CD4-positive, alpha-beta T cell treated with Interleukin-12 subunit alpha and Interleukin-12 subunit beta, for 1 hour (primary cell): ENCODE measurements around the gene IL6R.
"Not testable (repeated sequence)": the region's sequence is repeated elsewhere in the genome, so short reads cannot be mapped to it uniquely, and the experiment has no call there.

Source experiments
- DNase-seq: peaks from one replicate; pipeline ENCODE4 v3.0.0-alpha.2; 2020

The IL6R gene

DNA sequence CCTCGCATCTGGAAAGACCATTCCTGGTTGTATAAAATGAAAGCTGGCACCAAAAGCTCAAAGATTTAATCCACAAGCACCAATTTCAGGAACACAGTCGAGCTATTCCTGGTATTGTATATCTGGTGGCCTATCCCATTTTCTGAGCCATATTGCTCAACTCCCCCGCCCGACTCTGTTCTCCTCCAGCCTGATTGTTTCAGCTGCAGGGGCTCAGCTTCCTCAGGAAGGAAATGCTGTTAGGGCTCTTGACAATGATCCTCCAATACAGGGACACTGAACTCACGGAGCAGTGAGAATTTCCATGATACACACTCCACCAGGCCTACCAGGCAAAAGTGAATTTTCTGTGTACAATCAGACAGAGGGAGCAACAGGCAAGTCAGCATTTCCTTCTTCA lies 80.0 kb downstream of the IL6R start:
- no peak for DNase-seq

DNA sequence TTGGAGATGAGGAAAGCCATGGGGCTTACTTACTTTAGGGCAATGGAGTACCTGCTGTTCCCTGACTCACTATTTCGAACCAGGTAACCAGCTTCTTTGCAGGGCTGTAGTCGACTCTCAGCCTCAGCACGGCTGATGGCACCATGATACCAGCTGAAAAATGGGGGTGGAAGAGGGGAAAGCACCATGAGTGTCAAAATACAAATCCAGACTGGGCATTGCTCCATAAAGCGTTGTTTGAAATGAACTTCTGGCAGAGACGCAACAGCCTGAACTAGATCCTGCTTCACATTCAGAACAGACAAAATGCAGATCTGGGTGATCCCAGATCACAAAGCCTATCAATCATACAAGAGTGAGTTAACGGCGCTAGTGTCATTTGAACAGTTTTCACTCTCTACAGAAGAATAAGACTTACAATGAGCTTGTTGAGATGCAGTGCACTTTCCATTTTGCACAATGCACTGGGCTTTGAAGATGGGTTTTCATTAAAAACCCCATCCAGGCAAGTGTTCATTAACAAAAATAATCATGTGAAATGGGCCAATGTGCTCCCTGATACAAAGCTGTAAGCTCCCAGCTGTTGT lies 80.9 kb downstream of the IL6R start:
- DNase-seq = no peak

DNA sequence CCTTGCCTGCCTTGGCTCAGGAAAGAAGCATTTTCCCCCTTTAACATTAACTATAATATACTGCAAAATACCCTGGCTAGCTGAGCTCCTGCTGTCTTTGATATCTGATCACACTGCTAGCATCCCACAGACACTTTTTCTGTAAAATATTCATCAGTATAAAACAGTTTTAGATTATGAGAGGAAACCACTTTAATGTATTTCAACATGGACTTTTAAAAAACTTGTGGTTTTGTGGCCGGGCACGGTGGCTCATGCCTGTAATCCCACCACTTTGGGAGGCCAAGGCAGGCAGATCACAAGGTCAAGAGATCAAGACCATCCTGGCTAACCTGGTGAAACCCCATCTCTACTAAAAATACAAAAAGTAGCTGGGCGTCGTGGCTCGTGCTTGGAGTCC lies 81.6 kb downstream of the IL6R start:
- not testable (repeated sequence) for DNase-seq

DNA sequence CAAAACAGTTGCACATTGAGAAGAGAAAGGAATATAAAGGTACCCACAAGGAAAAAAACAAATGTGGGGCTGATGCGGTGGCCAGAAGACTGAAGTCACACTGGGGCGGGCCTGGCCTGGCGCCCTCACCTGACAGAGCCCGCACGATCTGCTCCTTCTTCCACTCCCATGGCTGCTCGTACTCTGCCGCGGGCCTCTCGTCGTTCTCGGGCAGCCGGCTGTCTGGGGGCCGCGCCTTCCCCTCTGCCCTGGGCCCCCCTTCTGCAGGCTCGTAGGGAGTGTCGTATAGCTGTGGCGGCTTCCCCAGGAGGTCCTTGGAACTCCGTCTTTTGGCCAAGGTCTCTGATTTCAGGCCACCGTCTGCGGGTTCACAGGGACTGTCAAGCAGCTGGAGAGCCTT lies 83.8 kb downstream of the IL6R start:
- no peak for DNase-seq

DNA sequence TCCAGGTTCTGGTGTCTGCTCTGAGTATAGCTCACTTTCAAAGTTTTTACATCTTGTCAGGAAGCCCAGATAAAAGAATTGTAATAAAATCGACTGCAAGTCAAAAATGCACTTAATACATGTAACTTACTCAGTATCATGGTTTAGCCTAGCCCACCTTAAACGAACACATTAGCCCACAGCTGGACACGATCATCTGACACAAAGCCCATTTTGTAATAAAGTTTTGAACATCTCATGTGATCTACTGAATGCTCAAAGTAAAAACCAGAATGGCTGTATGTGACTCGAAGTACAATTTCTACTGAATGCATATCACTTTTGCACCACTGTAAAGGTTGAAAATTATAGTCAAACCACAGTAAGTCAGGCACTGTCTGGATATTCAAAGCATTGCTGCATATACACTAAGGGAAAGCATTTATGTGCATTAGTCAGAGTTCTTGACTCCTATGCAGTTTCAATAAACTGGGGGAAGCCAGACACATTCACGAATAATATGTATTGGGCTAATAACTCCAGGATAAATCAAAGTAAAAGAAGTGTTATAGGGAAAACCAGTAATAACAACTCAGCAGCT lies 84.6 kb downstream of the IL6R start:
- DNase-seq = no peak

DNA sequence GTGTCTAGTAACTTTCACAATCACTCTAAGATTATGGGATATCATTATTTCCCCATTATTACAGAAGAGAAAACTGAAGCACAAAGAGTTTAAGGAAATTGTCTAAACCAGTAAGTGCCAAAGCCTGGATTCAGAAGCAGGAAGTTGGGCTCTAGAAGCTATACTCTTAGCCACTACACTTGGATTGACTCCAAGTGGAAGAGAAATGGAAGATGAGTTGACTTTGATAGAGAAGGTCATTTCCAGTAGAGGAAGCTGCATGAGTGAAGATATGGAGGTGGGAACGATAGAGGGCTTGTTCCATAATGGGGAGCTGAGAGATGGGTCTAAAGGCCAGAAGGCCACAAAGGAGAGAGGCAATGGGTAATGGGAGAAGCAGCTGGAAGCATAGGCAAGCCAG lies 85.2 kb downstream of the IL6R start:
- DNase-seq = no peak

DNA sequence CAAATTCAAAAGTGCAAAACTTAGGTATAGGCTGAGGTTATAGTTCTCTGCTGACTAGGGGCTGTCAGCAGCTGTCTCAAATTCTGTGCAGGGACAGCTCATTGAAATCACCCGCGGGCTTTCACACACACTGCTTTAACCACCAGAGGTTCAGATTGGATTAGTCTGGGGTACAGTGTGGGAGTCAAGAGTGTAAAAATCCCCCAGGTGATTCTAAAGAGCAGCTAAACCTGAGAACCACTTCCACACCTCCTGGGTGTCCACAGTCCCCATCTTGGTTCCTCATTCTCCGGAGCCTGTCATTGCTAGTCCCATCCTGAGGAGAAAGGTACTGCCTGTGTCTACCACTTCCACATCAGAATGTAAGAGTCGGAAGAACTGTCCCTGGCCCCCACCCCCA lies 87.0 kb downstream of the IL6R start:
- no peak for DNase-seq

DNA sequence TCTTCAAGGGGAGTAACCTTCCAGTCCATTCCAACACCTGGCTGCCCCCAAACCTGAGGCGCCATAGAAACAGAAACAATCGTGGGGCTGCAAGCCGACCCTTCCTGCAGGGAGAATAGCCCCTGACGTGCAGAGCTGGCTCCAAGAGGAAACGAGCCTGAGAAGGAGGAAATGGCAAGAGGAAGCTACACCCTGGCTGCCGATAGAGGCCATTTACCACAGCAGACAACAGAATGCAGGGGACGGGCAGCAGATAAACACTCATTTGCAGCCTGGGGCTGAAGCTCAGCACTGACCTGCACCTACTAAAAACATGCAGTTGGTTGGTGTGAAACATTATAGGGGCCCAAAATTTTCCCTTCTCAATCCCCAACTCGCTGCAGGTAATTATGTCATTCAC lies 88.1 kb downstream of the IL6R start:
- peak; percentile 31 for DNase-seq

DNA sequence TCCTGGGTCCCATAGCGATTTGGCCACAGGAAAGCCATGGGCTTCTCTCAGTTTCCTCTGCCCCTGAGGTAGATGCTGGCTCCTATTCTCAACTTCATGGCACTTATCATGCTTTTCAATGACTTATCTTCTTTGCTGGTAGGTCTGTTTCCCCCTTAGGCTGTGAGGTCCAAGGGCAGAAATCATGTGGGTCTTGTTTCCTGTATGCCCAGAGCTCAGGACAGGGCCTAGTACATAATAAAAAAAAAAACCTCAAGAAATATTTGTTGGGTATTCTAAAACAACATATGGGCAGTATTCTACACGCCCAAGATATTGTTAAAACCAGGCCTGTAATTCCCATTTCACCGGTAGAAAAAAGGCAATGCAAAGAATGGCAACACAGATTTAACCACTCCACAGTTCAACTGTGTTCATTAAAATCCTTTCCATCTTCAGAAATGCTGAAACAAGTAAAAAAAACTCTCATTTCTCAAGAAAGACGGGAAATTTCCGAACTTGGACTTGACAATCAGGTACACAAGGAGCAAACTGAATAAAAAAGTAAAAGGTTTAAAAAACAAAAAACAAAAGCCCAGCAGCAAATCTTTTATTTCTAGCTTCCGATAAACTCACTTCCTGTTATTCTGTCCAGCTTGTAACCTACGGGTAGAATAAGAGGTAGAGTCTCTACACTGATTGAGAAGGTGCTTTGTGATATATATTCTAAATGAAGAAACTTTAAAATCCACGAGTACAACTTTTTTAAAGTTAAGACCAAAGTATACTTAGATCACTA lies 90.5 kb downstream of the IL6R start:
- no peak for DNase-seq

DNA sequence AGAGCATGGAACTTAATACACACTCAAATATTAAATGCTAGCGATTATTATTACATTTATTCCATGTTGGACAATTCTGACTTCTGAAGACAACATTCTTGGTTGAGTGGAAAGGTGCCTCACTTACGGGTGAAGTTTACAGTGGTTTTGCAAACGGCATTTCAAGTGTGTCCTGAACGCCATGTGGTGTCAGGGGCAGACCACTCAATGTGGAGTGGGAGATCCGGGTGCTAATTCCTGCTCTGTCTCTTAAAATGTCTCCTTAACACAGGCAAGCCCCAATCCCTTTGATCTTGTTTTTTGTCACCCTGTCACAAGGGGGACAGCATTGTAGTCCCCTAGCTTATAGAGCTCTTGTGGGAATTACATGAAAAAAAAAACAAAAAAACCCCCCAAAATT lies 91.2 kb downstream of the IL6R start:
- DNase-seq = no peak

DNA sequence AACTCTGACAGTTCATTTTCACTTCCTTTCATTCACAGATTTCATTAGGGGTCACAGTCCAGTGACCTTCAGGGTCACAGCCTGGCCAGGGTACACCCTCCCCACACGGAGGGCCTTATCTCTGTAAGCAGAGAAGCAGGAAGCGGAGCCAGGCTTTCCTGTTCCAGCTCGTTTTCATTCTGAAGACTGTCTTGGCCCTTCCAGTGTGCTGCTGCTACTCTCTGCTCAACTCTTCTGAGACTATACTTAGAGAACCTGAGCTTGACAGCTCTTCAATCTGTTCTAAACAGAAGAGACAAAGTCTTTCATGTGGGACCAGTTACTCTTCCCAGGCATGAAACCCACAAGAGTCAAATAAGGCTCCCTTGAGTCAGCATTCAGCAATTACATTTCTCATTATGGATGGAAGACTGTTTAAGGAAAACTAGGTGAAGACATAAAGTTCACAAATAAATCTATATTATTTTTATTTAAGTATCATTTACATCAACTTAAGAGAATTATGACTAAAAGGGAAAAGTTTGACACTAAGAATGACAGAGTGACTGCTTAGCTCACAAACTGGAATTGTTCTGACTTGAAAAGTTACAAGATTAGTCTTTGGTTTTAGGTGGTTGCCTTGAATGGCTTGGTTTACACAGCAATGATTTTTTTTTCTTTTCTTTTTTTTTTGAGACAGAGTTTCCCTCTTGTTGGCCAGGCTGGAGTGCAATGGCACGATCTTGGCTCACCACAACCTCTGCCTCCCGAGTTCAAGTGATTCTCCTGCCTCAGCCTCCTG lies 92.1 kb downstream of the IL6R start:
- no peak for DNase-seq

DNA sequence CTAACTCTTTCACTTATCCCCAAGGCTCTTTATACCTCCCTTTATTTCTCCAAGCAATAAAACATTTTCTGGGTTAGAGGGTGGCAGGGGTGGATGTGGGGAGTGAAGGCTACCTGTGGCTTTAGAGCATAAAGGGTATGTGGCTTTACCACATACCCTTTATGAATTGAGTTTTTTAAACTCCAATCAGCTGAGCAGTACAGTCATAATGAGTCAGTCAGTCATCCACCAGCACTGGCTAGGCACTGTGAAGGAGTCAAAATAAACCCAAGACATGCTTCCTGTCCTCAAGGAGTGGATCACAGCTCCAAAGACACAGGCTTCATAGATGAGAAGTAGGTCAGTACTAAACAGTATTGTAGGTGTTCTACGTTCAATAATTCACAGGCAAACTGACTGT lies 94.3 kb downstream of the IL6R start:
- no peak for DNase-seq

DNA sequence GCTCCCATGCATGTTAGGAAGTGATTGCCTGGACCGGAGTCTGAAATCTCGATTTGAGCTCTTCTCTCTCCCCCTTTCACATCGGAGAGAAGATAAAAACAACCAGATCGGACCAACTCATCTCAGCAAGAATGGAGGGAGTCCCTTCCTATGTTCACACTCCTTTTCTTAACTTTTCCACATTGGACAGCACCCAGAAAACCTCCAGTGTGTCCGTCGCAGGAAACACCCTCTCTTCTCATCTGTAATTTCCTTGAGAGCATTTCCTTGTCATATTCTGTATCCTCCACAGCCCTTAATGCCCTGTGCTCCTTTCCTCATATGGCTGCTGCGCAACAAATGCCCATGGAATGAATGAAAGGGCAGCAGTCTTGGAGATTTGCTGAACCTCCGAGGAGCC lies 95.4 kb downstream of the IL6R start:
- DNase-seq = no peak

DNA sequence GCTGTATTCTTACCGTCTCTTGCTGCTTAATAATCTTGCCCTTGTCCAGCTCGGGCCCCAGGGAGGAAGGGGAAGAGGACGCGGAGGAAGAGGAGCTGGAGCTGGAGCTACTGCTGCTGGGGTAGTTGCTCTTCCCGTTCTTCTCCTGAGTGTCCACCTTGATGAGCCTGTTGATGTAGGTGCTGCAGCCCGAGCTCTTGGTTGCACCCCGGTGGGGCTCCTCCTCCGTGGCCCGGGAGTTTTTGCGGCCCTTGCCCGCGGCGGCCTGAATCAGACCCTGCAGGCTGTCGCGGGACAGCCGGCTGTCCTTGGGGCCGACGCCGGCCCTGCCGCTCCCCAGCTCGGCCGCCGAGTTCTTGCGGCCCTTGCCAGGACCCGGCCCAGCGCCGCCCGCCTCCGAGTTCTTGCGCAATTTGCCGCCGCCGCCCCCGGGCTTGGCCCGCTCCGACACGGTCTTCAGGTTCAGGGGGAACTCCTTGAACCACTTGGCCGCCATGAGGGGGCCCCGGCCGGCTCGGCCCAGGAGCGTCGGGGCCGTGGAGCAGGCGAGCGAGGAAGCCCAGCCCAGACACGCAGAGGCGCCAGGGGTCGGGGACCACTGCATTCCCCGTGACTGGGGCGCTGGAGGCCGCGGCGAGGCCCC lies 96.4 kb downstream of the IL6R start:
- peak; percentile 2 for DNase-seq

DNA sequence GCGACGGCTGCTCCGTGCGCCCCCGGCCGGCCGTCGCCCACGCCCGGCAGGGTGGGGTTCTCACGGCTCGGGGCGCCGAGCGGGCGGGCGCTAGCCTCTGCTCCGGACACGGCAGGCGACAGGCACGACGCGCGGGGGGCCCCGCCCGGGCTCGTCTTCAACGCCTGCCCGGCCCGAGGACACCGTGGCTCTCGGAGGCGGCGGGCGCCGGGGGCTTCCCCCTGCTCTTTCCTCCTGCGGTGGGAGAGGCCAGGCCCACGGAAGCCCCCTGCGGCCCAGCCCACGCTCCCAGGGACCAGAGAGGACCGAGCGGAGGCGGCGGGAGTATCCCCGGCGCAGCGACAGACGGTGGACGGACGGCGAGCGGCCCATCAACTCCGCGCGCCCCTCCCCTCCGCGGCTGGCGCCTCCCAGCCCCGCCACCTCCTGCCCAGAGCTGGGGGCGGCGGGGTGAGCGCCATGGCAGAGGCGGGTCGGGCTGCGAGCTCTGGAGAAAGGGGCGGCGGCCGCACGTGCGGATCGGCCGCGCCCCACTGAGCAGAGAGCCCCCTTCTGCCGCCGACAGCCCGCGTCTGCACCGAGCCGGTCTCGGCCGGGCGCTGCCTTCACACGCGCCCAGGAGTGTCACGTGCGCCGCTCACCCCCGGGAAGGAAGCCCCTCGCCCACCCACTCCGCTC lies 97.1 kb downstream of the IL6R start, which contains the start of the genes SHE and TDRD10:
Gene SHE, minus strand, starts transcription at position 347 of the 678 bp plus-strand sequence. CDS start 386 bp downstream, outside the sequence.
Gene TDRD10, plus strand, starts transcription at position 154 of the 678 bp plus-strand sequence. CDS start 4,685 bp downstream, outside the sequence.
- DNase-seq = peak; percentile 15

DNA sequence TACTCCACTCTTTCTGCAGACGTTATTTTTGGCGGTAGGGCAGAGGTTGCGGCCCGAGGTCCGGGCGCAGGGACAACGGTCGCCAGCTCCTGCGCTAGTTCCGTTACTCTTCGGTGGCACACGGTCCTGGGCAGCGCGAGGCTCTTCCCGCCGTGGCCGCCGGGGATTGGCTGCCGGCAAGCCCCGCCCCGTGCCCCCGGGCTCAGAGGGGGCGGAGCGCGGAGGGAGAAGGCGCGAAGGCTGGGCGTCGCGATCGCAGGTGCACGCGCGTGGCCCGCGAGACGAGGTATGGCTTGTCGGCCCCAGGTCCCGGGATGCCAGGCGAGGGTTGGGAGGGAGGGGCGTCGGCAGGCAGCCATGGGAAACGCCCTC lies 97.6 kb downstream of the IL6R start:
- DNase-seq = no peak

DNA sequence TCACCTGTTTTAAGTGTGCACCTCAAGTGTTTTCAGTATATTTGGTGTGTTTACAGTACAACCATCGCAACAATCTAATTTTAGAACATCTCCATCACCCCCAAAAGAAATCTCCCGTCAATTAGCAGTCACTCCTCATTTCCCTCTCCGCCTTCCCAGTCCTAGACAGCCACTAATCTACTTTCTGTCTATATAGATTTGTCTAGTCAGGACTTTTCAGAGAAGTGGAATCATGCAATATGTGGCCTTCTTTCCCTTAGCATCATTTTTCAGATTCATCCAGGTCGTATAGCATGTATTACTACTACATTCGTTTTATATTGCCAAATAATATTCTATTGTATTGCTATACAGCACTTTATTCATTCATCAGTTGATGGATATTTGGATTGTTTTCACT lies 98.8 kb downstream of the IL6R start:
- no peak for DNase-seq

DNA sequence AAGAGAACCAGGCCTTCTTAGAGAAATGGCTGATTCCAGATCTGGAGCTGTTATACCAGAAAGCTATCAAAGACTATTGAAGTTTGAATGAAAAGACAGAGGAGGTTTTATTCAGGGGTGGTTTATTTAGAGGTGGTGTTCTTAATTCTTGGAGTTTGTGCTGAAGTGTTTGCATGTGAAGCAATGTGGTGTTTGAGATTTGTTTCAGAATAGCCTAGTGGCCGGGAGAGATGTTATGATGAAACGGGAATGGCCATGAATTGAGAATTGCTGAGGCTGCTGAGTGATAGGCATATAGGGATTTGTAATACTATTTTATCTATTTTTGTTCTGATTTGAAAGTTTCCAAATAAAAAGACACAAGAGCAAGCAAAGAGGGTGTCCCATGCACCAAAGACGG lies 107.6 kb downstream of the IL6R start:
- no peak for DNase-seq

DNA sequence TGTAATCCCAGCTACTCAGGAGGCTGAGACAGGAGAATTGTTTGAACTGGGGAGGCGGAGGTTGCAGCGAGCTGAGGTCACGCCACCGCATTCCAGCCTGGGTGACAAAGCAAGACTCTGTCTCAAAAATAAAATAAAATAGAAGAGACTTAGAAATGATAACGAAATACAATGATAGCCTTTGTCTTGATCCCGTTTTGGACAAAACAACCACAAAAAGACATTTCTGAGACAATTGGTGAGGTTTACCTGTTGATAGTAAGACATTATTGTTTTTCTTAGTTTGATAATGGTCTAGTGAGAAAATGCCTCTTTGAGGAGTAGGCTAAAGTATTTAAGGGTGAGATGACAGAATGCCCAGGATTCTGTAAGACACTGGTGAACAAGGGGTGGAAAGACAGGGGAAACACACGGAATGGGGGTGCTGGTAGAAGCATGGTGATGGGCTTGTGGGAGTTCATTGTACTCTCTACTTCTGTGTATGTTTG lies 109.0 kb downstream of the IL6R start:
- DNase-seq = no peak

DNA sequence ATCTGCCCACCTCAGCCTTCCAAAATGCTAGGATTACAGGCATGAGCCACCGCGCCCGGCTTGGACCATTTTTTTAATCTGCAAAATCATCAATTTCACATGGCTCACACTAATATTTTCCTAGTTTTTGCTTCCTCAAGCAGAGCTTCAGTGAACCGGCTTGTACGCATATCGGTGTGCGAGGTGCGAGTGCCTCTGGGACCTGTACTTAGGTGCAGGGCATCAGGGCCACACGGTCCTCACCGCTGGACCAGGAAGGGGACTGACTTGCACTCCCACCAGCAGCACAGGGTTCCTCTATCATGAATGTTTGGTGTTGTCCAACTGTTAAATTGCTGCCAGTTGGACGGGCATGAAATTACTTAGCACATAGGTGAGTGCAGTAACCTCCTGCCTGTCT lies 112.5 kb downstream of the IL6R start:
- no peak for DNase-seq
